ENCODE data around the gene RIMBP2.

RIMBP2 gene

DNA sequence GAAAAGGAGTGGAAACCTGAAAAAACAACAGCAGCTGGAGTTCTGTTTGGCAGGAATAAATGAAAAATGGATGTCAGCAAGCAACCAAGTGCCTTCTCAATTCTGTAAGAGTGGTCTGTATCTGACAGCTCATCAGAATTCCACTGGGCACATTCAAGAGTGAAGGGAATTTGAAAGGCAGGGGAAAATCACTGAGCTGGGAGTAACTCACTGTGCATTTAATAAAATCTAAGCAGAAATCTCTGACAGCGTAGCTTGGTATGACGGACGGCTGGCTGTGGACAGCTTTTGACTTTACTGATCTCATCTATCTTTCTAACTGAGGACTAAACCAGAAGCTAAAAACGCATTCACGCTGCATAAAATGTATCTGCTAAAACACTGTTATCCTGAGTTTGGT lies 153.4 kb downstream of the RIMBP2 start:
- Histone ChIP-seq H3K27me3 (ENCODE audit: insufficient read depth, low read length, poor library complexity) (no peaks in the 10 kb centered on the region), H3K9me3 (ENCODE audit: insufficient read depth, low read length, severe bottlenecking) (peaks cover 5% of the 10 kb centered on the region), H3K36me3 (ENCODE audit: insufficient read depth, low read length) (no peaks in the 10 kb centered on the region), H2AFZ (ENCODE audit: low read depth, low read length) (no peak overlapping the region), H3K79me2 (ENCODE audit: insufficient read depth, low read length) (no peaks in the 10 kb centered on the region), H4K20me1 (ENCODE audit: insufficient read depth, low read length) (no peaks in the 10 kb centered on the region), H3K9ac (ENCODE audit: low read depth, low read length) (no peak overlapping the region), H3K4me2 (ENCODE audit: insufficient read depth, low read length) (no peak overlapping the region), H3K4me3 (ENCODE audit: low read depth in 1 of 2, low read length in 2 of 2) (no peak overlapping the region), H3K27ac (ENCODE audit: low read length) (no peak overlapping the region), H3K4me1 (ENCODE audit: insufficient read depth, low read length) (peaks cover 19% of the 10 kb centered on the region)
- TF ChIP-seq EZH2 (IDR thresholded peaks at IDR 0.05; ENCODE audit: borderline replicate concordance, low read depth, low read length, severe bottlenecking) = no peak
- TF ChIP-seq, protein P1, sequence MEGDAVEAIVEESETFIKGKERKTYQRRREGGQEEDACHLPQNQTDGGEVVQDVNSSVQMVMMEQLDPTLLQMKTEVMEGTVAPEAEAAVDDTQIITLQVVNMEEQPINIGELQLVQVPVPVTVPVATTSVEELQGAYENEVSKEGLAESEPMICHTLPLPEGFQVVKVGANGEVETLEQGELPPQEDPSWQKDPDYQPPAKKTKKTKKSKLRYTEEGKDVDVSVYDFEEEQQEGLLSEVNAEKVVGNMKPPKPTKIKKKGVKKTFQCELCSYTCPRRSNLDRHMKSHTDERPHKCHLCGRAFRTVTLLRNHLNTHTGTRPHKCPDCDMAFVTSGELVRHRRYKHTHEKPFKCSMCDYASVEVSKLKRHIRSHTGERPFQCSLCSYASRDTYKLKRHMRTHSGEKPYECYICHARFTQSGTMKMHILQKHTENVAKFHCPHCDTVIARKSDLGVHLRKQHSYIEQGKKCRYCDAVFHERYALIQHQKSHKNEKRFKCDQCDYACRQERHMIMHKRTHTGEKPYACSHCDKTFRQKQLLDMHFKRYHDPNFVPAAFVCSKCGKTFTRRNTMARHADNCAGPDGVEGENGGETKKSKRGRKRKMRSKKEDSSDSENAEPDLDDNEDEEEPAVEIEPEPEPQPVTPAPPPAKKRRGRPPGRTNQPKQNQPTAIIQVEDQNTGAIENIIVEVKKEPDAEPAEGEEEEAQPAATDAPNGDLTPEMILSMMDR (IDR thresholded peaks at IDR 0.05; ENCODE audit: borderline replicate concordance, extremely low read depth, low read length, poor library complexity, severe bottlenecking) = no peak
- DNase-seq (no peak), ATAC-seq (ENCODE audit: insufficient read depth, low read depth) (no peak)

DNA sequence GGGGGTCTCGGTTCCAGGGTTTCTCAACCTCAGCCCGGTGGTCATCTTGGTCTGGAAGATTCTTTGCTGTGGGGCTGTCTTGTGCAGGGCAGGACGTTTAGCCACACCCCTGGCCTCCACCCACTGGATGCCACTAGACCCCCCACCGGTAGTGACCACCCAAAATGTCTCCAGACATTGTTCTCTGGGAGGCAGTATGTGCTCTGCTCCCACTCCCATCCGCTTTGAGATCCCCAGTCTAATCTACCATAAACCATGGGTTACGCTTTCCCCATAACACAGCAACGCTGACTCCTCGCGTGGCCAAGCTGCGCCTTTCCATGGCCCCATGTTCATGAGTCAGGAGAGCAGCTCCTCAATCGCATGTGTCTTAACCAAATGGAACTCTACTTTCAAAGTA lies 155.8 kb downstream of the RIMBP2 start:
- Histone ChIP-seq H3K36me3 (ENCODE audit: insufficient read depth, low read length) (no peaks in the 10 kb centered on the region), H3K4me2 (ENCODE audit: insufficient read depth, low read length) (no peak overlapping the region), H3K9me3 (ENCODE audit: insufficient read depth, low read length, severe bottlenecking) (peaks cover 2% of the 10 kb centered on the region), H3K4me3 (ENCODE audit: low read depth in 1 of 2, low read length in 2 of 2) (no peak overlapping the region), H3K27ac (ENCODE audit: low read length) (no peak overlapping the region), H2AFZ (ENCODE audit: low read depth, low read length) (no peak overlapping the region), H3K9ac (ENCODE audit: low read depth, low read length) (no peak overlapping the region), H3K79me2 (ENCODE audit: insufficient read depth, low read length) (no peaks in the 10 kb centered on the region), H4K20me1 (ENCODE audit: insufficient read depth, low read length) (no peaks in the 10 kb centered on the region), H3K4me1 (ENCODE audit: insufficient read depth, low read length) (peaks cover 4% of the 10 kb centered on the region; the same call in 1 of the 2 replicates), H3K27me3 (ENCODE audit: insufficient read depth, low read length, poor library complexity) (no peaks in the 10 kb centered on the region)
- ATAC-seq (ENCODE audit: insufficient read depth, low read depth) (no peak), DNase-seq (no peak)
- TF ChIP-seq EZH2 (IDR thresholded peaks at IDR 0.05; ENCODE audit: borderline replicate concordance, low read depth, low read length, severe bottlenecking) = no peak
- TF ChIP-seq, protein P1 (IDR thresholded peaks at IDR 0.05; ENCODE audit: borderline replicate concordance, extremely low read depth, low read length, poor library complexity, severe bottlenecking) = no peak

DNA sequence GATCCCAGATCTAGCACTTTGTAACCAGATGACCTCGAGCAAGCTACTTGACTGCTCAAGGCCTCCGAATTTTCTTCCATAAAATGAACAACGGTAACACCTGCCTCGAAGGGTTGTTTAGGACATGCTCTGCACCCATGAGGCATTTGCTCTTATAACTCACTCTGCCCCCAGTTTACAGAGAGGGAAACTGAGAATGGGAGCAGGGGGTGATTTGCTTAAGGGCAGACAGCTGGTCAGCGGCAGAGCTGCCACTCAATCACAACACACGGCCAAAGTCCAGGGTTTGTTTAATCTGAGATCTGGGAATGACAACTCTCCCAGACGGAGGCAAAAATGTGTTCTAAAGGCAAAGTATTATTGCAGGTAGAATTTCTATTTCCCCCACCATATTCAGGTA lies 156.3 kb downstream of the RIMBP2 start:
- no peak for TF ChIP-seq EZH2 (IDR thresholded peaks at IDR 0.05; ENCODE audit: borderline replicate concordance, low read depth, low read length, severe bottlenecking)
- TF ChIP-seq, protein P1 (IDR thresholded peaks at IDR 0.05; ENCODE audit: borderline replicate concordance, extremely low read depth, low read length, poor library complexity, severe bottlenecking) = no peak
- Histone ChIP-seq H3K4me1 (ENCODE audit: insufficient read depth, low read length) (peaks cover 3% of the 10 kb centered on the region; the same call in 1 of the 2 replicates), H3K27ac (ENCODE audit: low read length) (no peak overlapping the region), H3K79me2 (ENCODE audit: insufficient read depth, low read length) (no peaks in the 10 kb centered on the region), H3K36me3 (ENCODE audit: insufficient read depth, low read length) (no peaks in the 10 kb centered on the region), H4K20me1 (ENCODE audit: insufficient read depth, low read length) (no peaks in the 10 kb centered on the region), H3K4me3 (ENCODE audit: low read depth in 1 of 2, low read length in 2 of 2) (no peak overlapping the region), H3K9me3 (ENCODE audit: insufficient read depth, low read length, severe bottlenecking) (no peaks in the 10 kb centered on the region), H3K27me3 (ENCODE audit: insufficient read depth, low read length, poor library complexity) (no peaks in the 10 kb centered on the region), H3K9ac (ENCODE audit: low read depth, low read length) (no peak overlapping the region), H2AFZ (ENCODE audit: low read depth, low read length) (no peak overlapping the region), H3K4me2 (ENCODE audit: insufficient read depth, low read length) (no peak overlapping the region)
- DNase-seq (no peak), ATAC-seq (ENCODE audit: insufficient read depth, low read depth) (no peak)
